AG04449 (cell line): ENCODE results near the gene RAP1GAP2.

ENCODE experiments used
- CTCF ChIA-PET: fragments of 350-600 bp; formaldehyde crosslinking; extraction: SDS; loops from one replicate; lab custom pipeline; 2021; ENCODE audit warnings: antibody characterized with exemption; lab: Yijun Ruan, JAX
- POLR2A ChIA-PET: fragments of 400-600, 350-600 bp; formaldehyde crosslinking; extraction: SDS; loops from one replicate; lab custom pipeline; 2020; ENCODE audit warnings: antibody characterized with exemption, inconsistent platforms; lab: Yijun Ruan, JAX
- DNase-seq: peaks from one replicate; pipeline ENCODE4 v3.0.0-alpha.2; 2010; ENCODE audit warnings: low read depth, low spot score
- H3K4me3 ChIP-seq: 2 replicates; pipeline ENCODE4 v1.5.1; 2011; ENCODE audit warnings: low read depth, mild to moderate bottlenecking, control low read depth, low read length
- CTCF ChIP-seq: IDR thresholded peaks from one replicate; pipeline ENCODE4 v1.5.1; 2011; ENCODE audit warnings: mild to moderate bottlenecking, moderate library complexity, low read length, control low read depth, inconsistent platforms; ENCODE audit not compliant: insufficient read depth; ENCODE audit errors: missing control alignments

The RAP1GAP2 gene

DNA sequence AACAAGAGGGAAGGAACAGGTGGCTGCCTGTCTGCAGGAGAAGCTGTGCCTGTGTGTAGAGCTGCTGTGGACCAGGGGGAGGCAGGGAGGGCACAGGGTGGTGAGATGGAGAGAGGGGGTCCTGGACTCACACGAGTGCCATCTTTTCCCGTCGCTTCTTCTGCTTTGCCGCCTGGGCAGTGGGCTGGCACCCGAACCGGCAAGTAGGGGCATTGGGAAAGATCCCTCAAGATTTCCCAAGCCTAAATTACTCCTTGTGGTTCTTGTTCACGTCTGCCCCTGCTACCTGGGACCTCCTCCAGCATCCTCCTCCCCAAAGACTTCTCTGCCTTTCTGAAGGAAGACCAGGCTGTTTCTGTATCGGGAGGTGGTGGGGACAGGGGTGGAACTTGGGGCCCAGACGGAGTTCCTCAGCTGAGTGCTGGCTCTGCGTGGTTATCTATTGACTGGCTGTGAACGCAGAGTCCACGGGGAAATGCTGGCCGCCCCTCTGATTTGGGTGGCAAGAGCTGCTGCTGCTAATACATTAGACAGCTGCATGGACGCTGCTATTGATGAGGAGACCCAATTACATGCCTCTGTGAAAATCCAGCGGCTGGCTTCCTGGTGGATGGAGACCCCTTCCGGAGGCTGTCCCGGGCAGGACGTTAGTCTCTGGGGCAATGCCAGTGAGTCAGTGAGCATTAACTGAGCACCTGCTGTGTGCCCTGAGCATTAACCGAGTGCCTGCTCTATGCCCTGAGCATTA lies 152.7 kb downstream of the RAP1GAP2 start:
- POLR2A ChIA-PET: no interaction called here
- no peak overlapping the region for H3K4me3 ChIP-seq
- no peak for TF ChIP-seq CTCF
- CTCF ChIA-PET: no interaction called here
- no peak for DNase-seq

DNA sequence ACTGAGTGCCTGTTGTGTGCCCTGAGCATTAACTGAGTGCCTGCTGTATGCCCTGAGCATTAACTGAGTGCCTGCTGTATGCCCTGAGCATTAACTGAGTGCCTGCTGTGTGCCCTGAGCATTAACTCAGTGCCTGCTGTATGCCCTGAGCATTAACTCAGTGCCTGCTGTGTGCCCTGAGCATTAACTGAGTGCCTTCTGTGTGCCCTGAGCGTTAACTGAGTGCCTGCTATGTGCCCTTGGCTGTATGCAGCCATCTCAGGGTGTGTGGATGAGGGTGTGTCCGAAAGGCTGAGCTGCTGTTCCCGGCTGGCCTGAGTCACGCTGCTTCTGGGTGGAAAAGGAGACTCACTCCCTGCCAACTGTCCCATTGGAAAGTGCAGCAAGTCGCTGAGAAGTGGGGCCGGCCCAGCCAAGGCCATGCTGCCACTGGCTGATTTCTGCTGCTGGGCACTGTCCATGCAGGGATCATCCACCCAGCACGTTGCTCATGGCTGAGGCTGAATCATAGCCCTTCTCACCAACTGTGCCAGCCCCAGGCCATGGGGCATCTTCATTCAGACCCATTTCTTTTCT lies 153.3 kb downstream of the RAP1GAP2 start:
- DNase-seq: no peak
- no peak for TF ChIP-seq CTCF
- CTCF ChIA-PET: no interaction called here
- POLR2A ChIA-PET: no interaction called here
- H3K4me3 ChIP-seq: no peak overlapping the region

DNA sequence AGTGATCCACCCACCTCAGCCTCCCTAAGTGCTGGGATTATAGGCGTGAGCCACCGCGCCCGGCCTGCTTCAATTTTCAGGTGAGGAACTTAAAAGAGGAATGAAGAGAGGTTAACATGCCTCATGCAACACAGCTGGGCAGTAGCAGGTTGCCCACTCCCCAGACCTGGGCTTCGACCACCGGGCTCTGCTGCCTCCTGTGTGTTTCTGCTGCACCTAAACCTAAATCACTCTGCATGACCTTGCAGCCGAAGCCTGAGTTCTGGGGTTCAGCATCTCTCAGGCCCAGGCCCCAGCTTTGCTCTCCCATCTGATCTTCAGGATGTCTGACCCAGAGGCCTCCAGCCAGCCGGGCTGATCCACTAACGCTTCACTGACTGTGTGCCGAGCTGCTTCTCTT lies 154.6 kb downstream of the RAP1GAP2 start:
- no peak for TF ChIP-seq CTCF
- ChIA-PET CTCF (no interaction called here), POLR2A (no interaction called here)
- no peak overlapping the region for H3K4me3 ChIP-seq
- no peak for DNase-seq

DNA sequence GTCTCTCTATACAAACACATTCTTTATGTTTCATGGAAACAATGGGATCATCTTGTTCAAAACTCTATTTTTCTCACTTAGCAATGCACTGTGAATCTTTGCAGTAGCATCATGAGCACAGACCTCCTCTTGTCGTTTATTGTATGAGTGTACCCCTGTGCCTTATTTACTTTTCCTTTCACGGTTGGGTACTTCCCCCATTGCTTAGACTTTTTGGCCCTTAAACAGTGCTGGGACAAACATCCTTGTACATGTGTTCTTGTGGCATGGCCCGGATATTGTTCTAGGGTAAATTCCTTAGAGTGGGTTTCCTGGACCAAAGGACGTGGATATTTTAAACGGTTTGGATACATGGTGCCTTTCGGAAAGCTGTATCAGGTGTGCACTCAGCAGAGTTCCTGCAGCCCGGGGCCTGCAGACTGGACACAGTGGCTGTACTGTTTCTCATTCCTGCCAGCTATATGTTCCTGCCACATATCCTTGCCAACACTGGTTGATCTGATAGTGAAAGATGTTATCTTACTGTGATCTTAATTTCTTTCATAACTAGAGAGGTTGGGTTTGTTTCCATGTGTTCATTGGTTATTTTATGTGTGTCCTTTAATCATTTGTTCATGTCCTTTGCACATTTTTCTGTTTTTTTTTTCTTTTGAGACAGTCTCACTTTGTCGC lies 156.1 kb downstream of the RAP1GAP2 start:
- H3K4me3 ChIP-seq: no peak overlapping the region
- DNase-seq: no peak
- POLR2A ChIA-PET: no interaction called here
- TF ChIP-seq CTCF: no peak
- CTCF ChIA-PET: no interaction called here

DNA sequence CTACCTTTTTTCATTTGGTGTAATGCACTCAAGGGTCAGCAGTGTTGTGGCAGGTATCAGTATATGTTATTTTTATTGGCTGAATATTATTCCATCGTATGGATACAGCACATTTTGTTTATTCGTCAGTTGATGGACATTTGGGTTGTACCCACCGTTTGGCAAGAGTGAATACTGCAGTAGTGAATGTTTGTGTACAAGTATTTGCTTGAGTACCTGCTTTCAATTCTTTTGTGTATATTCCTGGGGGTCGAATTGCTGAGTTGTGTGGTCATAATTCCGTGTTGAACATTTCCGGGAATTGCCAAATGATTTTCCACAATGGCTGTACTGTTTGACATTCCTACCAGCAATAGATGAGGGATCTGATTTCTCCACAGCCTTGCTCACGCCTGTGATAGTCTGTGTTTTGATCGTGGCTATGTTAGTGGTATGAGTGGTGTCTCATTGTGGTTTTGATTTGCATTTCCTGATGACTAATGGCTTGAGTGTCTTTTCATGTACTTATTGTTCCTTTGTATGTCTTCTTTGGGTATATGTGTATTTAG lies 158.7 kb downstream of the RAP1GAP2 start:
- no peak for TF ChIP-seq CTCF
- H3K4me3 ChIP-seq: no peak overlapping the region
- CTCF ChIA-PET: no interaction called here
- peak; percentile 56 for DNase-seq
- POLR2A ChIA-PET: no interaction called here
